Testis (tissue), 2 donors: Measurements from ENCODE around the gene AKIRIN2.

Experiments
- POLR2A ChIP-seq: fragments of 450-650 bp; IDR thresholded peaks from one replicate; pipeline ENCODE4 v1.6.1; 2017; ENCODE audit warnings: antibody characterized with exemption, mild to moderate bottlenecking, moderate library complexity
- TF ChIP-seq, protein P1 (sequence below), 3 experiments: fragments of 450-650 bp in 2 of 3; fragments of 200-600 bp in 1 of 3; sonication (generic) in 1 of 3; IDR thresholded peaks; one replicate each; pipeline ENCODE4 v1.5.1; 2016 to 2019; ENCODE audit warnings: antibody characterized with exemption in 3 of 3, mild to moderate bottlenecking in 2 of 3, moderate library complexity in 1 of 3

DNA sequence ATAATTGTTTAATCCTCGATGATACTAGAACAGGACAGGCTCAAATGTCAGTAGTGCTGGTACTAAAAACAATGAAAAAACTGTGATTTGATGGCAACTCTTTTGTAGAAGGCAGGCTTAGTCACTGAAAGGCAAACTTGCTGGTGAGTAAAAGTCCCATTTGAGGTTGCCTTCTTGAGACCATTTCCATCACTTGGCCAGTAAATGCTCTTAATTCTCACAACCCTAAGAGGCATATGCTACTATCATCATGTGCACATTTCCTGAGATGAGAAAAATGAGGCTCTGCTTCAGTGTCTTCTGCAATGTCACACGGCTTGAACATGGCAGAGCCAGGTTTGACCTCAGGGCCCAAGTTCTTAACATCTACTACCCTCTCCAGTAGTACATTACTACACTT, 9.9 kb downstream of the AKIRIN2 start:
- TF ChIP-seq, protein P1, sequence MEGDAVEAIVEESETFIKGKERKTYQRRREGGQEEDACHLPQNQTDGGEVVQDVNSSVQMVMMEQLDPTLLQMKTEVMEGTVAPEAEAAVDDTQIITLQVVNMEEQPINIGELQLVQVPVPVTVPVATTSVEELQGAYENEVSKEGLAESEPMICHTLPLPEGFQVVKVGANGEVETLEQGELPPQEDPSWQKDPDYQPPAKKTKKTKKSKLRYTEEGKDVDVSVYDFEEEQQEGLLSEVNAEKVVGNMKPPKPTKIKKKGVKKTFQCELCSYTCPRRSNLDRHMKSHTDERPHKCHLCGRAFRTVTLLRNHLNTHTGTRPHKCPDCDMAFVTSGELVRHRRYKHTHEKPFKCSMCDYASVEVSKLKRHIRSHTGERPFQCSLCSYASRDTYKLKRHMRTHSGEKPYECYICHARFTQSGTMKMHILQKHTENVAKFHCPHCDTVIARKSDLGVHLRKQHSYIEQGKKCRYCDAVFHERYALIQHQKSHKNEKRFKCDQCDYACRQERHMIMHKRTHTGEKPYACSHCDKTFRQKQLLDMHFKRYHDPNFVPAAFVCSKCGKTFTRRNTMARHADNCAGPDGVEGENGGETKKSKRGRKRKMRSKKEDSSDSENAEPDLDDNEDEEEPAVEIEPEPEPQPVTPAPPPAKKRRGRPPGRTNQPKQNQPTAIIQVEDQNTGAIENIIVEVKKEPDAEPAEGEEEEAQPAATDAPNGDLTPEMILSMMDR (IDR thresholded peaks at IDR 0.05) = no peak
- TF ChIP-seq POLR2A = no peak
